GM18499 (cell line): ENCODE data around the gene TMEM178B.
"Not testable (repeated sequence)": the region's sequence is repeated elsewhere in the genome, so short reads cannot be mapped to it uniquely, and the experiment has no call there.

ENCODE experiments used
- ATAC-seq: cut with Tn5 transposase; IDR thresholded peaks from one replicate; pipeline ENCODE4 v1.9.1; 2021; ENCODE audit warnings: moderate number of reproducible peaks; ENCODE audit not compliant: insufficient read depth, unreplicated experiment

TMEM178B gene

DNA sequence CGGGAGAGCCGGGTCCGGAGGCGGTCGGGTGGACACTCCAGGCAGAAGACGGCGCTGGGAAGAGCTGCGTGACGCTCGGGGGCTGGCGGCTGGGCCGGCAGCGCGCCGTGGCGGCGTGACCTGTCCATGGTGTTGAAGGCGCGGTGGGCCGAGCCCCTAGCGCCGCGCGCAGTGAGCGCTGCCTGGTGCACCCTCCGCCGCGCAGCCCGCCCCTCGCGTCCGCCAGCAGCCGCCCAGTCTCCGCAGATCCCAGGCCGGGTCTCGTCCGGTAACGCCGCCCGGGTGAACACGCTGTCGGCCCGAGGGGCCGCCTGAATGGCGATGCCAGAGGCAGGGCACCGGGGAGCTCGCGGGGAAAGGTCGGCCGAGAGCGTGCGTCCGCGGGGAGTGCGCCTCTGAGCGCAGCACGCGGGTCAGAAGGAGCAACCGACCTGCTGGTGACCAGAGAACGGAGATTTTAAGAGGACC is 657 bp upstream of the TMEM178B start:
- ATAC-seq, result no peak

DNA sequence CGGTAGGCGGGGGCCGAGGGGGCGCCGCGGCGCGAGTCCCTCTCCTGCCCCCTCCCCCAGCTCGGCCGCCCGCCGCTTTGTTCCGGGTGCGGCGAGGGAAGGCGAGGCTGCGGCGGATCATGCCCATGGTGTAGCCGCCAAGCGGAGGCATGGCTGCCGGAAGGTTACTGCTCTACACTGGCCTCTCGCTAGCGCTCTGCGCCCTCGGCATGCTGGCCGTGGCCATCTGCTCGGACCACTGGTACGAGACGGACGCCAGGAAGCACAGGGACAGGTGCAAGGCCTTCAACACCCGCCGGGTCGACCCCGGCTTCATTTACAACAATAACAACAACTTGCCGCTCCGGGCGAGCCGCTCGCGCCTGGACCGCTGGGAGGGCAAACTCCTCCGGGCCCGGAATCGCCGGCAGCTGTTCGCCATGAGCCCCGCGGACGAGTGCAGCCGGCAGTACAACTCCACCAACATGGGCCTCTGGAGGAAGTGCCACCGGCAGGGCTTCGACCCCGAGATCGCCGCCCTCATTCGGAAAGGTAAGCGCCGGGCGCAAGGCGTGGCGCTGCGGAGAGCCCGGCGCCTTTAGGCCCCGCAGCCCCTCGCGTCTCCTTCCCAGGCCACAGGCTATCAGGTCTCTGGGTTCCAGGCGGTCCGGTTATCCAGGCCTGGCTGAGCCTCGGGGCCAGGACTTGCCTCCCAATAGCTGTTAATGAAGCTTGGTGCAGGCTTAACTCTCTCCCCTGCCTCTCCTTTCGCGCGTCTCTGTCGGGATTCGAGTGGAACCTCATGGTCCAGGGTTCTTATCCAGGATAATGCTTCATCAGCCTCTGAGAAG is 513 bp downstream of the TMEM178B start:
- ATAC-seq, result no peak

DNA sequence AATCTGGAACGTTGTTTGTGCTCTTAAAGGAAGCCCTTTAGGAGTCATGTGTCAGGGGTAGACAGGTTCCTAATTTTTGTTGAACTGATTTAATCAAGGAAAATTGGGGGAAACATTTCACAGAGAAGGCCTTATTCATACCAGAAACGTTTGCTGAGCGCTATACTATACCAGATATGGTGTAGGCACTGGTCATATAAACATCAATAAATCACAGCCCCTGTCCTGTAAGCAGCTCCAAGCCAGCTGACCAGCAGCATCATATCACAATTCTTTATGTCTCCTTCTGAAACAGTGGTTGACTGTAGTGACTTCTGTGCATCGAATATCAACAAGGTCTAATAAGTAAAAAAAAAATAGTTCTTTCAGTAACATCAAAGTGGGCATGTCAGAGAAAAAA is 1.1 kb downstream of the TMEM178B start:
- no peak for ATAC-seq

DNA sequence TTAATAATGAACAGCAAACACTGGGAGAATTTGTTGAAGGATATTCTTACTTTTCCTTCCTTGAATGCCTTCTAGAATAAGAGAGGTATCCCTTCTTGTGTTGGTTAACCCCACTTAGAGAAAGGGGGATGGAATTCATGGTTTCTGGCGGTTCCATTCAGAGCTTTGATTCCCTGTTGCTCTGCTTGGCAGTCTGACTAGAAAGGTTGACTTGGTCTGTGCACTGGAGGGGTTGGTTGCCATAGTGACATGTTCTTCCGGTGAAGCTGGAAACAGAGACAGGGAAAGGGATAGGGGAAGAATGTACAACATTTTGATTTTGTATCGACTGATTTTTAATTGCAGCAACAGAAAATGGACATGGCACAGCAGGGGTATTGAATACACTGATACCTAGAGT is 2.5 kb downstream of the TMEM178B start:
- no peak for ATAC-seq

DNA sequence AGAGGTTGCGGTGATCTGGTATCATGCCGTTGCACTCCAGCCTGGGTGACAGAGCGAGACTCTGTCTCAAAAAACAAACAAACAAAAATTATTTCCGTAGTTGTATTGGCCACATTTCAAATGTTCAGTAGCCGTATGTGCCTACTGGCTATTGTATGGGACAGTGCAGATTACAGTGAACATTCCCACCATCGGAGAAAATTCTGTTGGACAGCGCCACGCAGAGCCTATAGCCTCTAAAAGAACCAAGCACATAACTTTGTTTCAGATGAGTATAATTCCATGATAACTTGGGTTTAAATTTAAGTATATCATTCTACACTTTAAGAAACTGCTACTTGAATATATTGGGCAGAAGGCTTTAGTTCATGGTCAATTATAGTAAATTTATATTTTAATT is 5.4 kb downstream of the TMEM178B start:
- no peak for ATAC-seq

DNA sequence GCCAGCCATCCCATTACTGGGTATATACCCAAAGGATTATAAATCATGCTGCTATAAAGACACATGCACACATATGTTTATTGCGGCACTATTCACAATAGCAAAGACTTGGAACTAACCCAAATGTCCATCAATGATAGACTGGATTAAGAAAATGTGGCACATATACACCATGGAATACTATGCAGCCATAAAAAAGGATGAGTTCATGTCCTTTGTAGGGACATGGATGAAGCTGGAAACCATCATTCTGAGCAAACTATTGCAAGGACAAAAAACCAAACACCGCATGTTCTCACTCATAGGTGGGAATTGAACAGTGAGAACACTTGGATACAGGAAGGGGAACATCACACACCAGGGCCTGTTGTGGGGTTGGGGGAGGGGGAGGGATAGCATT is 15.6 kb downstream of the TMEM178B start:
- not testable (repeated sequence) for ATAC-seq

DNA sequence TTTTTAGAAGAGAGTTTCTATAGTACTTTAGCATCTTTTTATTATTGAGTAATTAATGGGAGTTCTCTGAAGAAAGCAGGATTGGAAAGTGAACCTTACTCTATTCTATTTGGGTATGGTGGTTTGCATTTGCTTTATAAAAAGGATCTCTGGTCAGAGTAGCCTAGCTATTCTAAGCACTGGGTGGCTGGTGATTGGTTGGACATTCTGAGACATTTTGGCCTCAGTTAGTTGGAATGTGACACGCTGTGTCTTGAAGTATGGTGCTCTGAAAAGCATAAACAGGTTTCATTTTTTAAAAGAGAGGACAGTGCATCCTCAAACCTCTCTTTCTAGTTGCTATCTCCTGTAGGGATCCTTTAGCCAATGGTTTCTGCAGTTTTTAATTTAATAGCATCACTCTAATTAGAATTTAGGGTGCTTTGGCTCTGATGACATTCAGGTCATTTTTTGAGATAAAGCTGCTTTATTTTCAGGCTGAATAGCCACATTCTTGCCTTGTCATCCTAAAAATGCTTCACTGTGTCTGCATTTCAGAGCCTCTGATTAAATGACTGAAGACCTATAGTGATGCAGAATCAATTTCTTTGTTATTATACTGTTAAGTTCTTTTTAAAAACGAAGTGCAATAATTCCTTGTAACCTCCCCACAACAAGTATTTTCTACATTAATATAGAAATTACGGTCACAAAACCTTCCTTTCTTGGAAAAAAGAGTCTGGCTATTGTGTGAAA is 20.6 kb downstream of the TMEM178B start:
- ATAC-seq, result no peak

DNA sequence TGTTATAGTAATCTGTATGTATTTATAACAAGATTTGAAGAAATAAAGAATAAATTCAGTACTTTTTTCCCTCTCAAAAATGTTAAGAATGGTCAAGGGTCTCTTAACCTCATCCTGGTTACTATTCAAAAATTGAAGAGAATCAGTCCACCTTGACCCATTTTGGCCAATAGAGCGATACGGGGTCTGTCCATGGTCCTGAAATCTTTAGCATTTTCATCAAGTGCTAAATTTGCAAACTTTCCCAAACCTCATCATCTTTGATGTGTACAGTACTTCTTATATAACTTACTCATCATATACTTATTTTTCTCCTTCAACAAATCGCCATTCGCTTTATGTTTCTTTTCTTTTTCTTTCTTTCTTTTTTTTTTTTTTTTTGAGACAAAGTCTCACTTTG is 23.6 kb downstream of the TMEM178B start:
- ATAC-seq, result no peak

DNA sequence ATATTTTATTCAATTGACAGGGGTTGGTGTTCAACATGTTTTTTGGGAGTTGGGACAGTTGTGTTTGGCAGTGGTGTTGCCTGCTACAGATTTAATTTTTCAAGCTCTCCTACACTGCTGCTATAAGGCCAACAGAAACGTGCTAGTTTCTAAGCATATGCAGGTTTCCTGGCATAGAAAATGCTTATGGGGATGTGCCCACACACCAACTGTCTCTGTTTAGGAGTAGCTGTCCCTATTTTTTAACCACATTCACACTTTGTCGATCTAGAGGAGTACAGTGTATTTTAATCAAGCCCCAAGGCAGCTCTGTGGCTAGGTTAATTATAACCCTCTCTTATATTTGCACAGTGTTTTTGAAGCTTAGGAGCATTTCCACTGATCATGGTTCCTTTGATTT is 28.6 kb downstream of the TMEM178B start:
- ATAC-seq, result no peak

DNA sequence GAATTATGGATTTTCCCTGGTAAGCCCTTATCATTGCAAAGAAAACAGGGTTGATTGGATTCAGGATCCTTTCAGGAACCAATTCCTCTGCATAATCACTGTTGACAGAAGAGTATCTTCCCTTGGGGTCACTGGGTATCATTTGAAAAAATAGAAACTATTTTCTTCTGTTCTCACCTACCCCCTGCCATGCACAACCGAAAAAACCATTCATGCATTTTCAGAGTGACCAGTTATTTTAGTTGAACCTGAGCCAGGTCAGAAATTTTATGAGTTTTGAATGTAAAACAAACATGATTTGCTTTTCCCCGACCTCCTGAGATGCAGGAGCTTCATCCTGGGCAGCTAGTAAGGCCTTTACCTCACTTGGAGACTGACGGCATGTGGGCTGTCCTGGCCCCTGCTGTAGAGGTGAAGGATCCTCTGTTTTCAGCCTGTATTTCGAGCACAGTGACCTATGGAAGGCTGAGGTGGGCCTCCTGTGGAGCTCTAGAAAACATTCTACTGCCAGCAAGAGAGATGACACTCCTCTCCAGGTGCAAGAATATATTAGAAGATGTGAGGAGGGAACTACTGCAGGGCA is 30.1 kb downstream of the TMEM178B start:
- ATAC-seq, result no peak

DNA sequence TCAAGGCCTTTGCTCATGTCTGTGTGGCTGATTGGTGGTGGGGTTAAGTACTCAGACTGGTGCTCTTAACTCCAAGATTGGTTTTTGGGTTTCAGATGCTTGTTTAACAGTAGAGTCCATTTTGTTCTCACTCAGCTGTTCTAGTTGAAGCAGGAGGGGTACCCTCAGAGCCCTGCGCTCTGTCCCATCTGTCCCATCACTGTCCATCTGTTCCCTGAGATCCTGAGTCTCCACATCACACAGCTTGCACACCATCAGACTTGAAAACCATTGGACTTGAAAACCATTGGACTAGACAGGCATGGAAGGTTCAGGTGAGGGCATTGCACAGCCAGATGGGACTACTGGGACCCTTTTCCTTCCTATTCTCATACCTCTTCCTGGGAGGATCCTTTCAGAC is 39.3 kb downstream of the TMEM178B start:
- ATAC-seq, result no peak

DNA sequence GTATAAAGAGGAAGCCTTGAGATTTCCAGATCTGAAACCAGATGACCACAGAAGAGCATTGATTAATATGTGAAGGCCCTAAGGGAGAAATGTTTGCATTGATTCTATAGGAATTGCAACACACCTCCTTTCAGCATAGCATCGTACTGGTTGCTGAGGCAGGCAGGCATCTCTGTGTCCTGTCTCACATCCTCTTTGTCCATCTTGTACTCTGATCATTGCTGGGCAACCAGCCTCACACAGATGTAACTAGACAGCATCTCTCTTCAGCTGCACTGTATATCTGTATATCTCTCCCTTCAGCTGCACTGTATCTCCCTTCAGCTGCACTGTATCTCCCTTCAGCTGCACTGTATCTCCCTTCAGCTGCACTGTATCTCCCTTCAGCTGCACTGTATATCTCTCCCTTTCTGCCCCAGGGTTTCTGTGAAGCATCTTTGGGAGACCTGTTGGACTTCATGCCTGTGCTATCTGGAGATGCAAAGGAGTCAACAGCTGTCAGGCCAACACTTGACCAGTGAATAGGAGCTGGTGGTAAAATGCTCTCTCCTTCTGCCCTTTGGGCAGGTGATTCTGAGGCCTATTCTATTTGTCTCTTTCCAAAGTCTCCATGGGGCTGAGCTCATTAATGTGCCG is 40.3 kb downstream of the TMEM178B start:
- no peak for ATAC-seq

DNA sequence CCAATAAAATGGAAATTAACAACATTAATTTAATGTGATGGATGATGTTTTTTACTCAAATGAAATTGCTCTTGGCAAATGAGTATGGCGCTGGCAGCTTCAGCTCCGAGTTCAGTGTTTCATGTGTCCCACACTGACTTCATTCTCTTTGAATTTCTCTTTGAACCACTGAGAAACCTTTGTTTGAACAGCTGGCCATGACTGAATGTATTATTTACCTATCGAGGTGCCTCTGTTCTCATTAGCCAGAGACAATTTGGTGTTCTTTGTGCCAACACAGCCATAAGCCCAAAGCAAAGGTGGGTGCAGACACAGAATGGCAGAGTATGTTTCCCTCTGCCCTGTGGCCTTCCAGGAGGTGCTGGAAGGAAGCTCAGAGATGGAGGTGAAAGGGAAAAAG is 42.1 kb downstream of the TMEM178B start:
- no peak for ATAC-seq

DNA sequence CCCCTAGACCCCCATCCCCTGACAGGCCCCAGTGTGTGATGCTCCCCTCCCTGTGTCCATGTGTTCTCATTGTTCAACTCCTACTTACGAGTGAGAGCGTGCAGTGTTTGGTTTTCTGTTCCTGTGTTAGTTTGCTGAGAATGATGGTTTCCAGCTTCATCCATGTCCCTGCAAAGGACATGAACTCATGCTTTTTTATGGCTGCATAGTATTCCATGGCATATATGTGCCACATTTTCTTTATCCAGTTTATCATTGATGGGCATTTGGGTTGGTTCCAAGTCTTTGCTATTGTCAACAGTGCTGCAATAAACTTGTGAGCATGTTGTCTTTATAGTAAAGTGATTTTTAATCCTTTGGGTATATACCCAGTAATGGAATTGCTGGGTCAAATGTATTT is 42.8 kb downstream of the TMEM178B start:
- not testable (repeated sequence) for ATAC-seq

DNA sequence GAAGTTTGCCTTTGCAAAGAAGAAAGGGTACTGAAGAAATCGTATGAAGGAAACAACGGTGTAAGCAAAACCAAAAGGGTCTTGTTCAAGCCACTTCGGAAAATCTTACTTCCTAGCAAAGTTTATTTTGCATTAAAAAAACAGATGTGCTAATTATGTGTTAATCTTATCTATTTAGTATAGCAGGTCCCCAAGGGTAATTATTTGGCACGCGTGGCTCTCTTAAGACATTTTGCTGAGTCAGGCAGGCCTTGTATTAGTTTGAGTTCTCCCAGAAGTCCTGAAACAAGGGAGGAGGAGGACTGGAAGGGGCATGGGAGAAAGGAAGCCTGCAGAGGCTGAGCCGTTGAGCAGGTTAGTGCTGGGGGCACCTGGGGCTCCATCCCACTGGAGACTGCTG is 44.9 kb downstream of the TMEM178B start:
- ATAC-seq, result no peak

DNA sequence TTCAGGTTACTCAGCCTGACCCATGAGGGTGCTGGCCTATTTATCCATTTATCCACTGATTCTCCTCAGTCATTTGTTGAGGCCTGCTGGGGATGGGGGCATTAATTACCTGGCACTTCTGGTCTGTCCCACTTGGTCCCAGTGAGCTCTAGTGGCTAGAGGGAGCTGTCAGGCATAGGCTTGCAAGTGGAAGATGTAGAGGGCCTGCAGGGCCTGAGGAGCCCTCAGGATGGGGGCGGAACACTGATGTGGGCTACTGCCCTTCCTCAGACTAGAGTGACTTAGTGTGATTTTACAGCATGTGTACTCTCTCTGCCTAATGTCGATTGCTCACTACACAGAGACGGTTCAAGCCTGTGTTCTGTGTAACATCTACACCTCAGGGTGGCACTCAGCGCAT is 45.3 kb downstream of the TMEM178B start:
- no peak for ATAC-seq

DNA sequence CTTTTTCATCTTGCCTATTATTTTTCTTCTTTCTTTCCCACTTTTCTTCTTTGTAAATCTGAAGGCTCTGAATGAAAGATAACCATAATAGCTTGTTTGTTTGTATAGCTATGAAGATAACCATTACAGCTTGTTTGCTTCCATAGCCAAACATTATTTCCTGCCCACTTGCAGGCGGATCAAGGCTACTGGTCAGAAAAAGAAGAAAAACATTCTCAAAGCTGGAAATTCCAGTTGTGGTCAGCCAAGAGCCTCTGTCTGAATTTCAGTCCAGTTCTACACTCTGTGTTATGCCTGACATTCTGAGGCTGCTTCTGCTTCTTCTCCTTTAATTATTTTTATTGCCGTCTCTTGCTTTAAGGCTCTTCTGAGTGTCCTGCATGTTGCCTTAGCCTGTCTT is 48.9 kb downstream of the TMEM178B start:
- ATAC-seq, result no peak

DNA sequence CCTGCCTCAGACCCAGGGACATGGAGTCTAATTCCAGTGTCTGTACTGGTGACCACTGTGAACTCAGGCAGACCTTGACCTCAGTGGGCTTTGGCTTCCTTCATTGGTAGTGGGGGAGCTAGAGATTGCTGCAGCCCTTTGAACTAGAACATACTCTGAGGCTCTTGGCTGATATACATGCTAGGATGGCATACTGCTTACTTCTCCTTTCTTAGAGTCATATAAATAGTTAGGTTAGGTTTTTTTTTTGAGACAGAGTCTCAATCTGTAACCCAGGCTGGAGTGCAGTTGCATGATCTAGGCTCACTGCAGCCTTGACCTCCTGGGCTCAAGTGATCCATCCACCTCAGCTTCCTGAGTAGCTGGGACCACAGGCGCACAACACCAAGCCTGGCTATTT is 49.7 kb downstream of the TMEM178B start:
- ATAC-seq, result no peak

DNA sequence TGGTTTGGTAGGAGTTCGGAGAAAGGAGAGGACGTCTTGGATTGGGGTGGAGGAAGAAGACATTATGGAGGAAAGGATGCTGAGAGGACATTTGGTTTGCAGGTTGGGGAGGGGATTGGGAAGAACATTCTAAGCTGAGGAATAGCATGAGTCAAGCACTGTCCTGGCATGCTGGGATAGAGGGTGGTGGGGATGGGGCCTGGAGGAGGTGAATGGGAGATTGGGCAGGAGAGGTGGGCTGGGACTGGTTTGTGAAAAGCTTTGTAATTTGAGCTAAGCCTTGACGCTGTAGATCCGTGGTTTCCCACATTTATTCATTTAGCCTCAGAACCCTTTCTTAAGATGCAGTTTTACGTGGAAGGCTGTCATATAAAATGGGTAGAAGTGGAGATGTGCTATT is 52.2 kb downstream of the TMEM178B start:
- no peak for ATAC-seq

DNA sequence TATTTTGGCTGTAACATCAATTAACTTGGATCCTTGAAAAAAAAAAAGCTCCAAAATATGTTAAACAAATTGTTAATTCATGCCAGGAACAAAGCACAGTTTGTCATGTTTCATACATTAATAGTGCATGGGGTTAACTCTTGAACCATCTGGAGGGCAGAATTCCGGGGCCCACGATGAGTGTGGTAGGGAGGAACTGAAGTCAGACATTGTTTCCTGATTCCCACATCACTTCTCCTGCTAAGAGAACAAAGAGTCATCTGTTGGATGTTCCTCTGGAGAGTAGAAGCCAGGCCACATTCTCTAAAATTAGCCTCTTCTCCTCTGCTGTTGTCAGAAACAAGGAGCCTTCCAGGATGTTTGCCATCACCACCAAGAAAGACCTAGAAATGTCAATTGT is 54.6 kb downstream of the TMEM178B start:
- no peak for ATAC-seq

DNA sequence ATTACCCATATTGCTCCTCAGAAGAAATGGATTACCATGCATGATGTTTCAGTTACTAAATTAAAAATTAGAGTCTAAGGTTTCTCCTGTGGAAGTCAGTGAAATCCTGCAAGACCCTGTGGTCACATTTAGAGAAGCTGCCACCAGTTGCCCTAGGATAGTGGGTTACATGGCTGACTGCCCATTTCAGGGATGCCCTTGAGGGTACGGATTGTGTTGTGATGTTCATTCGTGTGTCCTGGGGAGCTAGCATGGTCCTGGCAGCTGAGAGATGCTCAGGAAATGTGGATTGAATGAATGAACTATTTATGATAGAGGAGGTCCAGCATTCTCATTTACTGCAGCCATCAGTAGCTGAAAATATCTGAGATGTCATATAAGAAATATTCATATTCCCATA is 55.1 kb downstream of the TMEM178B start:
- no peak for ATAC-seq
